WTC11 (cell line): Measurements from ENCODE around the gene BOC. TPM values are rescaled to one million over a fixed set of nuclear protein-coding genes. Genes with fewer than 3 reads are reported as not detected.

Experiments
- ATAC-seq: fragments of 200-7000 bp; cut with Tn5 transposase; 2 replicates; pipeline ENCODE4 v1.10.0; 2021; ENCODE audit warnings: mild to moderate bottlenecking, moderate library complexity
- CTCF ChIA-PET: fragments of 300-600 bp; sonication (Branson Sonifier 250); formaldehyde crosslinking; loops from one replicate; lab custom pipeline; 2021; ENCODE audit warnings: antibody characterized with exemption; lab: Charles Lee
- POLR2A ChIA-PET: fragments of 350-600 bp; sonication (Branson Sonifier 250); formaldehyde crosslinking; loops from one replicate; lab custom pipeline; 2021; ENCODE audit warnings: antibody characterized with exemption; lab: Charles Lee
- DNase-seq: peaks from one replicate; pipeline ENCODE4 v3.0.0; 2021; ENCODE audit warnings: low spot score
- H3K27ac Mint-ChIP-seq: 2 replicates; pipeline ENCODE4 v1.8.0; 2021; ENCODE audit warnings: mixed read lengths
- H3K27me3 Mint-ChIP-seq: 2 replicates; pipeline ENCODE4 v1.8.0; 2021; ENCODE audit warnings: low read depth, mild to moderate bottlenecking, moderate library complexity, mixed read lengths
- H3K36me3 Mint-ChIP-seq: 2 replicates; pipeline ENCODE4 v1.8.0; 2021; ENCODE audit warnings: mixed read lengths
- H3K4me1 Mint-ChIP-seq: 2 replicates; pipeline ENCODE4 v1.8.0; 2022; ENCODE audit warnings: mixed read lengths
- H3K4me3 Mint-ChIP-seq: 2 replicates; pipeline ENCODE4 v1.8.0; 2021; ENCODE audit warnings: mild to moderate bottlenecking, moderate library complexity, mixed read lengths
- H3K9me3 Mint-ChIP-seq: 2 replicates; pipeline ENCODE4 v1.8.0; 2021; ENCODE audit warnings: mixed read lengths
- ATF6 ChIP-seq: sonication (generic); formaldehyde crosslinking; IDR thresholded peaks from 2 replicates; pipeline ENCODE4 v1.8.1; 2023; ENCODE audit warnings: mild to moderate bottlenecking, missing genetic modification reagents
- ELF4 ChIP-seq: sonication (generic); formaldehyde crosslinking; IDR thresholded peaks from 2 replicates; pipeline ENCODE4 v1.8.1; 2022; ENCODE audit warnings: low read depth, mild to moderate bottlenecking, moderate library complexity, missing genetic modification reagents
- EMX1 ChIP-seq: fragments of 250-450 bp; sonication (Bioruptor Pico); IDR thresholded peaks from 2 replicates; pipeline ENCODE4 v1.8.0; 2021; ENCODE audit warnings: mild to moderate bottlenecking
- GABPB1 ChIP-seq: sonication (generic); formaldehyde crosslinking; IDR thresholded peaks from 2 replicates; pipeline ENCODE4 v1.8.1; 2023; ENCODE audit warnings: mild to moderate bottlenecking, missing genetic modification reagents
- IRF1 ChIP-seq: sonication (generic); formaldehyde crosslinking; IDR thresholded peaks from 2 replicates; pipeline ENCODE4 v1.8.0; 2023; ENCODE audit warnings: missing genetic modification reagents
- MAX ChIP-seq: sonication (generic); formaldehyde crosslinking; IDR thresholded peaks from 2 replicates; pipeline ENCODE4 v1.8.0; 2022; ENCODE audit warnings: mild to moderate bottlenecking, missing genetic modification reagents
- NFATC4 ChIP-seq: fragments of 250-450 bp; sonication (Bioruptor Pico); IDR thresholded peaks from 2 replicates; pipeline ENCODE4 v1.9.0; 2021; ENCODE audit warnings: mild to moderate bottlenecking
- NFYB ChIP-seq: sonication (generic); formaldehyde crosslinking; conservative IDR thresholded peaks from 2 replicates; pipeline ENCODE4 v1.8.0; 2022; ENCODE audit warnings: low read depth, missing genetic modification reagents
- NR1H2 ChIP-seq: sonication (generic); formaldehyde crosslinking; IDR thresholded peaks from 2 replicates; pipeline ENCODE4 v1.9.0; 2021; ENCODE audit warnings: mild to moderate bottlenecking, moderate library complexity, missing genetic modification reagents
- NR3C1 ChIP-seq: sonication (generic); formaldehyde crosslinking; conservative IDR thresholded peaks from 2 replicates; pipeline ENCODE4 v1.8.1; 2023; ENCODE audit warnings: low read depth, mild to moderate bottlenecking, missing genetic modification reagents
- PREB ChIP-seq: sonication (generic); formaldehyde crosslinking; IDR thresholded peaks from 2 replicates; pipeline ENCODE4 v1.8.1; 2022; ENCODE audit warnings: mild to moderate bottlenecking, missing genetic modification reagents, moderate library complexity, borderline replicate concordance
- RORB ChIP-seq: fragments of 250-450 bp; sonication (Bioruptor Pico); IDR thresholded peaks from 2 replicates; pipeline ENCODE4 v1.9.0; 2021; ENCODE audit warnings: mild to moderate bottlenecking
- TCF7 ChIP-seq: sonication (generic); formaldehyde crosslinking; IDR thresholded peaks from 2 replicates; pipeline ENCODE4 v1.8.0; 2022; ENCODE audit warnings: mild to moderate bottlenecking, low read depth, missing genetic modification reagents, moderate library complexity
- TEAD1 ChIP-seq: sonication (generic); formaldehyde crosslinking; IDR thresholded peaks from 2 replicates; pipeline ENCODE4 v1.8.0; 2022; ENCODE audit warnings: mild to moderate bottlenecking, missing genetic modification reagents
- ZNF263 ChIP-seq: sonication (generic); formaldehyde crosslinking; IDR thresholded peaks from 2 replicates; pipeline ENCODE4 v1.8.1; 2022; ENCODE audit warnings: low read depth, mild to moderate bottlenecking, moderate library complexity, missing genetic modification reagents
- ZNF416 ChIP-seq: fragments of 250-450 bp; sonication (Bioruptor Pico); IDR thresholded peaks from 2 replicates; pipeline ENCODE4 v1.9.0; 2021; ENCODE audit warnings: mild to moderate bottlenecking, inconsistent platforms
- total RNA-seq: library from RNA; stranded (reverse); gene quantifications from 3 replicates; pipeline ENCODE4 v1.2.3, GENCODE V29; 2021
- TF ChIP-seq, protein P1 (sequence below): sonication (generic); formaldehyde crosslinking; IDR thresholded peaks from 2 replicates; pipeline ENCODE4 v1.8.1; 2023; ENCODE audit warnings: mild to moderate bottlenecking, missing genetic modification reagents
- TF ChIP-seq, protein P2 (sequence below): sonication (generic); formaldehyde crosslinking; IDR thresholded peaks from 2 replicates; pipeline ENCODE4 v1.8.1; 2023; ENCODE audit warnings: mild to moderate bottlenecking, missing genetic modification reagents, moderate library complexity
- TF ChIP-seq, protein P3 (sequence below): sonication (generic); formaldehyde crosslinking; IDR thresholded peaks from 2 replicates; pipeline ENCODE4 v1.8.0; 2022; ENCODE audit warnings: mild to moderate bottlenecking, missing genetic modification reagents
- TF ChIP-seq, protein P4 (sequence below): sonication (generic); formaldehyde crosslinking; IDR thresholded peaks from 2 replicates; pipeline ENCODE4 v1.8.0; 2022; ENCODE audit warnings: mild to moderate bottlenecking, missing genetic modification reagents

BOC gene
- total RNA-seq, 1 experiment from 2014 or later: 8.0 TPM

GRCh38 chr3:113225286-113225685, 13.9 kb downstream of the BOC start:
- ChIA-PET CTCF (no interaction called here), POLR2A (interaction anchor here (0.7 kb wide), 1 partner anchor 35 kb away, joined by 3 read pairs; no protein-coding TSS in a partner anchor)
- H3K36me3 Mint-ChIP-seq: no peaks in the 10 kb centered on the region
- H3K9me3 Mint-ChIP-seq: no peaks in the 10 kb centered on the region
- TF ChIP-seq MAX (CRISPR knock-in tag) (no peak), PREB (CRISPR knock-in tag) (no peak), NR3C1 (CRISPR knock-in tag) (no peak), EMX1 (CRISPR knock-in tag) (no peak), RORB (CRISPR knock-in tag) (no peak), TCF7 (CRISPR knock-in tag) (no peak), NFYB (CRISPR knock-in tag) (no peak), NR1H2 (CRISPR knock-in tag) (no peak), ZNF416 (CRISPR knock-in tag) (no peak), ELF4 (CRISPR knock-in tag) (no peak), TEAD1 (CRISPR knock-in tag) (no peak), NFATC4 (CRISPR knock-in tag) (no peak), GABPB1 (CRISPR knock-in tag) (no peak), IRF1 (no peak), ZNF263 (CRISPR knock-in tag) (no peak), ATF6 (no peak)
- TF ChIP-seq, protein P1, sequence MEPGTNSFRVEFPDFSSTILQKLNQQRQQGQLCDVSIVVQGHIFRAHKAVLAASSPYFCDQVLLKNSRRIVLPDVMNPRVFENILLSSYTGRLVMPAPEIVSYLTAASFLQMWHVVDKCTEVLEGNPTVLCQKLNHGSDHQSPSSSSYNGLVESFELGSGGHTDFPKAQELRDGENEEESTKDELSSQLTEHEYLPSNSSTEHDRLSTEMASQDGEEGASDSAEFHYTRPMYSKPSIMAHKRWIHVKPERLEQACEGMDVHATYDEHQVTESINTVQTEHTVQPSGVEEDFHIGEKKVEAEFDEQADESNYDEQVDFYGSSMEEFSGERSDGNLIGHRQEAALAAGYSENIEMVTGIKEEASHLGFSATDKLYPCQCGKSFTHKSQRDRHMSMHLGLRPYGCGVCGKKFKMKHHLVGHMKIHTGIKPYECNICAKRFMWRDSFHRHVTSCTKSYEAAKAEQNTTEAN (CRISPR knock-in tag): no peak
- TF ChIP-seq, protein P2, sequence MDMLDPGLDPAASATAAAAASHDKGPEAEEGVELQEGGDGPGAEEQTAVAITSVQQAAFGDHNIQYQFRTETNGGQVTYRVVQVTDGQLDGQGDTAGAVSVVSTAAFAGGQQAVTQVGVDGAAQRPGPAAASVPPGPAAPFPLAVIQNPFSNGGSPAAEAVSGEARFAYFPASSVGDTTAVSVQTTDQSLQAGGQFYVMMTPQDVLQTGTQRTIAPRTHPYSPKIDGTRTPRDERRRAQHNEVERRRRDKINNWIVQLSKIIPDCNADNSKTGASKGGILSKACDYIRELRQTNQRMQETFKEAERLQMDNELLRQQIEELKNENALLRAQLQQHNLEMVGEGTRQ (CRISPR knock-in tag): no peak
- TF ChIP-seq, protein P3, sequence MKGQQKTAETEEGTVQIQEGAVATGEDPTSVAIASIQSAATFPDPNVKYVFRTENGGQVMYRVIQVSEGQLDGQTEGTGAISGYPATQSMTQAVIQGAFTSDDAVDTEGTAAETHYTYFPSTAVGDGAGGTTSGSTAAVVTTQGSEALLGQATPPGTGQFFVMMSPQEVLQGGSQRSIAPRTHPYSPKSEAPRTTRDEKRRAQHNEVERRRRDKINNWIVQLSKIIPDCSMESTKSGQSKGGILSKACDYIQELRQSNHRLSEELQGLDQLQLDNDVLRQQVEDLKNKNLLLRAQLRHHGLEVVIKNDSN: no peak
- TF ChIP-seq, protein P4, sequence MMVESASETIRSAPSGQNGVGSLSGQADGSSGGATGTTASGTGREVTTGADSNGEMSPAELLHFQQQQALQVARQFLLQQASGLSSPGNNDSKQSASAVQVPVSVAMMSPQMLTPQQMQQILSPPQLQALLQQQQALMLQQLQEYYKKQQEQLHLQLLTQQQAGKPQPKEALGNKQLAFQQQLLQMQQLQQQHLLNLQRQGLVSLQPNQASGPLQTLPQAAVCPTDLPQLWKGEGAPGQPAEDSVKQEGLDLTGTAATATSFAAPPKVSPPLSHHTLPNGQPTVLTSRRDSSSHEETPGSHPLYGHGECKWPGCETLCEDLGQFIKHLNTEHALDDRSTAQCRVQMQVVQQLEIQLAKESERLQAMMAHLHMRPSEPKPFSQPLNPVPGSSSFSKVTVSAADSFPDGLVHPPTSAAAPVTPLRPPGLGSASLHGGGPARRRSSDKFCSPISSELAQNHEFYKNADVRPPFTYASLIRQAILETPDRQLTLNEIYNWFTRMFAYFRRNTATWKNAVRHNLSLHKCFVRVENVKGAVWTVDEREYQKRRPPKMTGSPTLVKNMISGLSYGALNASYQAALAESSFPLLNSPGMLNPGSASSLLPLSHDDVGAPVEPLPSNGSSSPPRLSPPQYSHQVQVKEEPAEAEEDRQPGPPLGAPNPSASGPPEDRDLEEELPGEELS (CRISPR knock-in tag): no peak
- no peak for DNase-seq
- H3K4me3 Mint-ChIP-seq: no peak overlapping the region
- no peak for ATAC-seq
- no peak overlapping the region for H3K27ac Mint-ChIP-seq
- peaks cover 37% of the 10 kb centered on the region for H3K4me1 Mint-ChIP-seq
- H3K27me3 Mint-ChIP-seq: no peaks in the 10 kb centered on the region; the same call in 1 of the 2 replicates
